GM10266 (cell line): ENCODE results near the gene CBR4.

ENCODE experiments used
- DNase-seq: peaks from one replicate; pipeline ENCODE4 v3.0.0; 2012; ENCODE audit errors: extremely low spot score
- TF ChIP-seq, protein P1 (sequence below): IDR thresholded peaks from 2 replicates; pipeline ENCODE4 v1.5.1; 2012; ENCODE audit warnings: mild to moderate bottlenecking, low read depth; ENCODE audit not compliant: control insufficient read depth, insufficient read depth; ENCODE audit errors: missing control alignments

CBR4 gene

DNA sequence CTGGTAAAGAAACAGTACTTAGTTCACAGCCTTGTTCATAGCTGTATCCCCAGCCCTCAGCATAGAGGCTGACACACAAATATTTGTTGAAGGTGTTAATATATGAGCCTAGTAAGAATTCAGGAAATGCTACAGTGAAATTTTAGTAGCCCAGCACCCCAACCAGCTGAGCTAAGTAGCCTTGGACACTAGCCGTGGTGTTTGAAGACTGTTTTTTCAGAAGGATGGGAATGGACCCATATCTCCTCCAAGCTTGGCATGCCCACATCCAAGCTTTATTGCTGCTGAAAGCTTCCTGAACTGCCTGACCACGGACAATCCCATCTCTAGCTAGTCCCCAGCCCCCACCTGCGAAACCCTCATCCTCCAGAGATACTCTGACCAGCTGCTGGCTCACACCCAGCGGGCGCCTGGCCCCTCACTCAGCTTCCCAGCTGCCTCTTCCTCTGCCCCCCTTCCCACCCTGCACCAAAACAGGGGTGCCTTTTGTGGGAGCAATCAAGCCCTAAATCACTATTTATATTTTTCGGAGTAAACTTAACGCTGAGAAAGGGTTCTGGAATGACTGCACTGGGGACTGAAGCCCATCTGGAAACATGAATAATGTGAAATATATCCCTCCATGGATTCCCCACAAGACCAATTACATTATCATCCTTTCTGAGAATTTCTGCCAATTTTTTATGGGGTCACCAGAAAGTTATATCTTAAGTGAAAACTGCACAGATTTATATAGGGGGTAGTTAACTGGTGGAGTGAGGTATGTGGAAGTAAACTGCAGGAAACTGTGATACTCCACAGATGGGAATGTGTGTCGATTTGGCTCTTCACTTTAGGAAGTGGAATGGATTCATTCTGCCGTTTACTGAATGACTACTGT lies 41.1 kb upstream of the CBR4 start:
- no peak for DNase-seq
- TF ChIP-seq, protein P1, sequence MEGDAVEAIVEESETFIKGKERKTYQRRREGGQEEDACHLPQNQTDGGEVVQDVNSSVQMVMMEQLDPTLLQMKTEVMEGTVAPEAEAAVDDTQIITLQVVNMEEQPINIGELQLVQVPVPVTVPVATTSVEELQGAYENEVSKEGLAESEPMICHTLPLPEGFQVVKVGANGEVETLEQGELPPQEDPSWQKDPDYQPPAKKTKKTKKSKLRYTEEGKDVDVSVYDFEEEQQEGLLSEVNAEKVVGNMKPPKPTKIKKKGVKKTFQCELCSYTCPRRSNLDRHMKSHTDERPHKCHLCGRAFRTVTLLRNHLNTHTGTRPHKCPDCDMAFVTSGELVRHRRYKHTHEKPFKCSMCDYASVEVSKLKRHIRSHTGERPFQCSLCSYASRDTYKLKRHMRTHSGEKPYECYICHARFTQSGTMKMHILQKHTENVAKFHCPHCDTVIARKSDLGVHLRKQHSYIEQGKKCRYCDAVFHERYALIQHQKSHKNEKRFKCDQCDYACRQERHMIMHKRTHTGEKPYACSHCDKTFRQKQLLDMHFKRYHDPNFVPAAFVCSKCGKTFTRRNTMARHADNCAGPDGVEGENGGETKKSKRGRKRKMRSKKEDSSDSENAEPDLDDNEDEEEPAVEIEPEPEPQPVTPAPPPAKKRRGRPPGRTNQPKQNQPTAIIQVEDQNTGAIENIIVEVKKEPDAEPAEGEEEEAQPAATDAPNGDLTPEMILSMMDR = no peak

DNA sequence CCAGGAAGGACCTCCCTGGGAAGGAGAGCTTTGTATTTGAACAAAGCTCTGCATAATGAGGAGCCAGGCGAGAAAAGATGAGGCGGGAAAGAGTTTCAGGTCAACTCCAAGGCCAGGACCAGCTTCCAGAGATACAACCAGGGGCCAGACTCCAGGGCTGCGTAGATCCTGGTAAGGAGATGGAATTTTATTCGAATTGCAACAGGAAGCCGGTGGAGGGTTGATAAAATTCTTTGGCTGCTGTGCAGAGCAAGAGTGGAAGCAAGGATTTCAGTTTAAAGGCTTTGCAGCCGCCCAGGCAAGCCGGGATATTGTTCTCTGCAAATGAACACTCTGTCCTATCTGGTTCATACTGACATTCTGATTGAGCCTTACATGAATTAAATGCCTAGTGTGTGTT lies 40.2 kb upstream of the CBR4 start:
- TF ChIP-seq, protein P1 = no peak
- DNase-seq = no peak

DNA sequence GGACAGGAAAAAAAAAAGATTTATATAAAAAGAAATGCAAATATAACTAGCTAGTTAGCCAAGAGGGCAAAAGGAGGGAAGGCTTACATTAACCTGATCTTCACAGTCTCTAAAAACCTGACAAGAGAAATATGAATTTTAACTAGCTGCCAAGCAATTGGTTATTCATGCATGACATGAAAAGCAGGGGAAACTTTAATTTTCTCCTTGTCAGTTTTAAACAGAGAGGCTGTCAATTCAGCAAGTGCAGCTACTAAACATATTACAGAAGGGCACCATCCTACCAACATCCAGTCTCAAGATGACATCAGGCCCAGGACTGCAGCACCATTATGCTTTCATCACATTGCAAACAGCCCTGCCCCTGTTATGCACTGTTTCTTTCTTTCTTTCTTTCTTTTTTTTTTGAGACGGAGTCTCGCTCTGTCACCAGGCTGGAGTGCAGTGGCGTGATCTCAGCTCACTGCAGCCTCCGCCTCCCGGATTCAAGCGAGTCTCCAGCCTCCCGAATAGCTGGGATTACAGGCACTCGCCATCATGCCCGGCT lies 38.9 kb upstream of the CBR4 start:
- TF ChIP-seq, protein P1 = no peak
- no peak for DNase-seq

DNA sequence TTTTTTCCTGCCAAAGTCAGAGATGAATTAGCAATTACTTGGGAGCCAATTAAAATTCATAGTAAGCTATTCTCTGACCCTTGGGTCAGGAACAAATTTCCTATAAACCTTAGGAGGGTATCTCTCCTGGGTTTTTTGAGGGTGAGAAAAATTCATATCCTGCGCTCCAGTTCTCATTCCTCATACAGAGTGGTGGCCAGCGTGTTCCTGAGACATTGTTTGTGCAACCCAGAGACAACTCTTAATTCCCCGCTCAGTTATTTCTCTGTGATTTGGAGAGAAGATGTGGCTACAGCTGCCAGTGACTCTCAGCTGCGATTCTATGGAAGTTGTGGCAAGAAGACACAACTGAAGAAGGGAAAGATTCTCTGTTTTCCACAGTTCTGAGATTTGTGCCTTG lies 37.9 kb upstream of the CBR4 start:
- DNase-seq = no peak
- TF ChIP-seq, protein P1 = no peak

DNA sequence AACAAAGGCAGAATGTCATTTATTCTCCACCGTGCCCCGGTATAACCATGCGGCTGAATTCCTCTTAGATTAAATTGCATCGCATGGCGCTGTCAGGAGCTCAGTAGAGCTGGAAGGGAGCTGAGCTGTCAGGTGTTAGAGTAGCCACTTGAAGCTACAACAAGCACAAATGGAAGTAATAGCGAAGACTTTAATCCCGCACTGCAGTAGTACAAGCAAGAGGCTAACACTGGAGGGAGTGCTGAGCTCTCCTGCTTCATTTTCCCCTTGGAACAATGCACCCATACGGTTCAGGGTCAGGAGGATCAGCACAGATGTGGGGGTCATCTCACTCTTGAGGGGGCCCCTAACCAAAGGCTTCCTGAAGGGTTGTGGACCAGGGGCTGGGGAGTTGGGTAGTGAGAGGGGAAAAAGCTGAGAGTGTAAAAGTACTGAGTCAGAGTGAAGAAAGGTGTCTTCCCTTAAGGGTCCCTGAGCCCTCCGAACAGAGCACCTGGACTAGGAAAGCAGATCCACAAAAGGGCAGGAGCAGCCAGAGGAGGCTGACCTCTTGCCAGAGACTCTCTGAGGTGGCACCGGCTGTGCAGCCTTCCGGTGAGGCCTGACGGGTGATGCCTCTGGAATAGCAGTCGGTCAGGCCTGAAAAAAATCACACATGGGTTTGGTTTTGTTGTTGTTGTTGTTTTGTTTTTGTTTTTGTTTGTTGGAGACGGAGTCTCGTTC lies 36.0 kb upstream of the CBR4 start:
- TF ChIP-seq, protein P1 = no peak
- no peak for DNase-seq

DNA sequence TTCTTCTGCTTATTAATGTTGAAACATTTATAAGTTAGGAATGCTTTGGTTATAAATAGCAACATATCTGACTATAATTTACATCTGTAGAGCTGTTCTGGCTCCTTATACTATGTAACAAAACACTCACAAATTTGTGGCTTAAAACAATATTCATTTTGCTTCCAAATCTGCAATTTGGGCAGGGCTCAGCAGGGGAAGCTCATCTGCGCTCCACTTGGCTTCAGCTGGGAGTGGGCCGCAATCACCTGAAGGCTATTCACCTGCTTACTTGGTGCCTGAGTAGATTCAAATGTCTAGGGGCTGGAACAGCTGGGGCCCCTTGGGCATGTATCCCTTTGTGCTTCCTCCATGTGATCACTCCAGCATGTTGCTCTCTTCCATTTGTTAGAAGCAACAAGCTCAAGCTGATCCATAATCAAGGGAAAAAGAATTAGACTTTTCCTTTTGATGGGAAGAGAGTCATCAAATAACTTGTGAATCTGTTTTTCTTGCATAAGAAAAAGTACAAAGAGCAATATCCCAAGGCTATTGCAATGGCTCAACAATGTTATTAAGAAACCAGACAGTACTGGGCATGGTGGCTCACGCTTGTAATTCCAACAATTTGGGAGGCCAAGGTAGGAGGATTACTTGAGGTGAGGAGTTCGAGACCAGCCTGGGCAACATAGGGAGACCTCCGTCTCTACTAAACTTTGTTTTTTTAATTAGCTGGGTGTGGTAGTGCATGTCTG lies 34.8 kb upstream of the CBR4 start:
- TF ChIP-seq, protein P1 = no peak

DNA sequence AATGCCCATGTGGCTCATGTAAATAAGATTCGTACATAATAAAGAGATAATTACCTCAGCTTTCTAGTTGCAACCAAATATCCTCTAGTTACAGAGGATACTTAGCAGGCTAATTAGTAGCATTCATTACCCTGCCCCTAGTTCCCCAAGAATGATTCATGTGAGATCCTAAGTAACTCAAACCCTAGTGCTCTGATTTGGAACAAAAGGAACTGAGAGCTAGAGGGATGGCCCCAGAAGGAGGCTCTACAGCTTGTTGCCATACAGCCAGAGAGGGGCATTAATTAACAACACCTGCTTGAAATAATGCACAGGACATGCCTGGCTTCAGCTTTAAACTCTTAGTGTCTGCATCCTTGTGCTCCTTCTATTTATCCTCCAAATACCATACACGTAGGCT lies 32.6 kb upstream of the CBR4 start:
- no peak for DNase-seq
- TF ChIP-seq, protein P1 = no peak

More for the DNA sequence above, 34.8 kb upstream of the CBR4 start:
- no peak for DNase-seq
